Measurements from ENCODE around the gene KLHDC7A.

KLHDC7A gene

DNA sequence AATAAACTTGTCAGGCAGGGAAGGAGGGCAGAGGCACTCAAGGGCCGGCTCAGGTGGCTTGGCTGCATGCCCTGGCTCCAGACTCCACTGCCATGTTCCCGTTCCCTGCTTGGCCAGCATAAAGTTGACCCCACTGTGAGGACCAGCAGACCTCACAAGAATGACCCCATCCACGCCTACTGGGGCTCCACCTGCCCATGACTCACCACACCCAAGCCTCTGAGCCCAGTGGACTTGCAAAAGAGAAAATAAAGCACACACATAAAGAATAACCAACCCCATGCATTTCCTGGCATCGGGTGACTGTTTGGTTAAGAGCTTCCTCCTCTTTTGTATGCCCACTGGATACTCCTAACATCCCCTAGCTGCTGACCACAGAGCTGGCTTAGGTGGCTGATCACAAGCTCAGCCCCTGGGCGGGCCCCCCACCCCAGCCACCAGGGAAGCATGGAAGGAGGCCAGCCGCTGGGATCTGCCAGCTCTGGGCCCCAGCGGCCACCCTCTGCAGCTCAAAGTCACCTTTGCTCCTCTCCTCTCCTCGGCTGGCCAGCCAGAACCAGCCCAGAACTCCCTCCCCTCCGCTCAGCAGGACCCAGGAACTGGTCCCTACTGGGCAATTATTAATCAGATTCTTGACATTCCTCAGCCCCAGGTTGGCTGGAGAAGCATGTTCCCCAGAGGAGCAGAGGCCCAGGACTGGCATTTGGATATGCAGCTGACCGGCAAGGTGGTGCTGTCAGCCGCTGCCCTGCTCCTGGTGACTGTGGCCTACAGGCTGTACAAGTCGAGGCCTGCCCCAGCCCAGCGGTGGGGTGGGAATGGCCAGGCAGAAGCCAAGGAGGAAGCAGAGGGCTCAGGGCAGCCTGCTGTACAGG lies at the start of gene KLHDC7A:
Gene KLHDC7A (plus strand): TSS at position 616 of the 875 bp plus-strand sequence. CDS start 52 bp downstream, at position 668.
- TF ChIP-seq, protein P1, sequence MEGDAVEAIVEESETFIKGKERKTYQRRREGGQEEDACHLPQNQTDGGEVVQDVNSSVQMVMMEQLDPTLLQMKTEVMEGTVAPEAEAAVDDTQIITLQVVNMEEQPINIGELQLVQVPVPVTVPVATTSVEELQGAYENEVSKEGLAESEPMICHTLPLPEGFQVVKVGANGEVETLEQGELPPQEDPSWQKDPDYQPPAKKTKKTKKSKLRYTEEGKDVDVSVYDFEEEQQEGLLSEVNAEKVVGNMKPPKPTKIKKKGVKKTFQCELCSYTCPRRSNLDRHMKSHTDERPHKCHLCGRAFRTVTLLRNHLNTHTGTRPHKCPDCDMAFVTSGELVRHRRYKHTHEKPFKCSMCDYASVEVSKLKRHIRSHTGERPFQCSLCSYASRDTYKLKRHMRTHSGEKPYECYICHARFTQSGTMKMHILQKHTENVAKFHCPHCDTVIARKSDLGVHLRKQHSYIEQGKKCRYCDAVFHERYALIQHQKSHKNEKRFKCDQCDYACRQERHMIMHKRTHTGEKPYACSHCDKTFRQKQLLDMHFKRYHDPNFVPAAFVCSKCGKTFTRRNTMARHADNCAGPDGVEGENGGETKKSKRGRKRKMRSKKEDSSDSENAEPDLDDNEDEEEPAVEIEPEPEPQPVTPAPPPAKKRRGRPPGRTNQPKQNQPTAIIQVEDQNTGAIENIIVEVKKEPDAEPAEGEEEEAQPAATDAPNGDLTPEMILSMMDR (IDR thresholded peaks at IDR 0.05; ENCODE audit: low read depth, low read length): no peak
- no peak within 1 kb of the TSS for H3K4me3 ChIP-seq (replicated peaks in 1 of 2; ENCODE audit: low read depth in 2 of 2, low read length in 2 of 2)
- no peak for DNase-seq (ENCODE audit: low read depth in 2 of 2)

DNA sequence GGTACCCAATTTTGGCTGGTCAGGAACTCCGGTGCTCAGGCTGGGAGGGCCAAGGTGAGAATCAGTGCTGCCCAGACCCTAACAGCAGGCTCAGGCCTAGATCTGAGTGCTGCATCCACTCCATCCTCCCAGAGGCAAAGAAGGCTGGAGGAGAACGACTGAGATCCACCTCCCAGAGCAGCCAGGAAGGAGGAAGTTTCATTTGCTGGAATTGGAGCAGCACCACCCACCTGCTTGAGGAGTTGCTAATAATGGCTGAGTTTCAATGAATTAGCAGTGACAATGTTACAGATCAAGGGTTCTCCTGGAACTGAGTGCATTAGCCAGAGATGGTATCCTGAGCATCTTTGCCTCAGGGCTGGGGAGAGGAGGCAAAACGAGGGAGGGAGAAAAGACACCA lies 46.7 kb upstream of the KLHDC7A start:
- no peak for DNase-seq (ENCODE audit: low read depth in 2 of 2)
- TF ChIP-seq, protein P1 (IDR thresholded peaks at IDR 0.05; ENCODE audit: low read depth, low read length): no peak
- H3K4me3 ChIP-seq (replicated peaks in 1 of 2; ENCODE audit: low read depth in 2 of 2, low read length in 2 of 2): no peak overlapping the region

DNA sequence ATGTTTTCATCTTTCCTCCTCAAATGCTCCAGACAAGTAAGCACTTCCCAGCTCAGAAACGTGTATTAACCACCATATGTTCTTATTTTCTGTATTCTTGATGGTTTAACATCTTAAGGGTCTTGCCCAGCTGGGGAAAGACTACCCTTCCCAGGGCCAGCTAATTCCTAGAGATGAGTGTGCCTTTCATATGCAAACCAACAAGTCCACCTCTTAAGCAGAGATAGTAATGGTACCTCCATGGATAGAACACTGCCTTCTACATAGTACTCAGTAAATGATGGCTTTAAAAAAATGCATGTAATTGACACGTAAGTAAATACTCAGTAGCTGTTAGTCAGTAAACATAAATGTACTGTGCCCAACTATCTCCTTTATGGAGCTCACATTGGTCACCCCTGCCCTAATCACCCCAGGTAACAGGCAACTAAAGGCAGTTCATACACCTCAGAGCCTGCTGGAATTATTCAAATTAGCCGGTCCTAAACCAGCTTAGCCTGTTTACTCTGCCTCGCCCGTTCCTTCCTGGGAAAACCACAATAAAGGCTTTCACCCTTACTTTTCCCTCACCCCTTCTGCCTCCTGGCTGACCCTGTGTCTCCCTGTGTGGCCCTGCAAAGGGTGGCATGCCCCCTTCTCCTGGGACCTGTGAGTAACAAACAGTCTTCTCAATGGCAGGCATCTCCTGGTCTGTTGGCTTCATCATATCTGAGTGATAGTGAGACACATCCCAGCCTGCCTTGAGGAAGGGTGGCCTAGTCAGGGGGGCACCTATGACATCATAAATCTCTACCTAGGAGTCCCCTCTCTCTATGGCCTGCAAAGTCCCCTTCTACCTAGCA lies 40.1 kb upstream of the KLHDC7A start:
- no peak overlapping the region for H3K4me3 ChIP-seq (replicated peaks in 1 of 2; ENCODE audit: low read depth in 2 of 2, low read length in 2 of 2)
- no peak for DNase-seq (ENCODE audit: low read depth in 2 of 2)
- TF ChIP-seq, protein P1 (IDR thresholded peaks at IDR 0.05; ENCODE audit: low read depth, low read length): no peak

DNA sequence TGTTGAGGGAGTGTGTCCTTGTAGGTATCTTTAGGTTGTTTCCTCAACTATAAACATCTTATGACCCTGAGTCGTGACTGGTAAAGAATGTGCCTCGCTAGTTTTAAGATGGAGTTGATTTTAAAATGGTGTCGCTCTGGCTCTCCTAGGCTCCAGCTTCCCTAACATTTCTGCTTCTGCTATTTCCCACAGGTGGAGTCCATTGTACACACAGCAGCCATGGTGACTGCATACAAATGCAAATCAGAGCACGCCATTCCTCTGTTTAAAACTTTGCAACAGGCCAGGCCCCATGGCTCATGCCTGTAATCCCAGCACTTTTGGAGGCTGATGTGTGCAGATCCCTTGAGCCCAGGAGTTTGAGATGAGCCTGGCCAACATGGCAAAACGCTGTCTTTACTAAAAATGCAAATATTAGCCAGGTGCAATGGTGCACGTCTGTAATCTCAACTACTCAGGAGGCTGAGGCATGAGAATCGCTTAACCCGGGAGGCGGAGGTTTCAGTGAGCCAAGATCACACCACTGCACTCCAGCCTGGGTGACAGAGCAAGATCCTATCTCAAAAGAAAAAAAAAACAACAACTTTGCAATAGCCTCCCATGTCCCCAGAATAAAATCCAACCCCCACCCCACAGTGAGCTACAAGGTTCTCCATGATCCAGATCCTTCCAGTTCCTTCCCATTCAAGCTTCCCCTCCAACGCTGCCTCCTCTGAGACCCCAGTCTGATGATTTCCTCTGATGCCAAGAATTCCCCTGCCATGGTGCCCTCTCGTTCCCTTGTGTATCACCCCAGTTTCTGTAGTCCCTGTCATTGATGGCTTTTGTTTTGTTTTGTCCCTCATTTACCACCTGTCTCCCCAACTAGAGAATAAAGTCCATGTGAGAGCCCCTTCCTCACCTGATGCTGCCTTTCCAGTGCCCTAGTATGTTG lies 36.9 kb upstream of the KLHDC7A start:
- DNase-seq (ENCODE audit: low read depth in 2 of 2): no peak
- TF ChIP-seq, protein P1 (IDR thresholded peaks at IDR 0.05; ENCODE audit: low read depth, low read length): no peak
- H3K4me3 ChIP-seq (replicated peaks in 1 of 2; ENCODE audit: low read depth in 2 of 2, low read length in 2 of 2): no peak overlapping the region

DNA sequence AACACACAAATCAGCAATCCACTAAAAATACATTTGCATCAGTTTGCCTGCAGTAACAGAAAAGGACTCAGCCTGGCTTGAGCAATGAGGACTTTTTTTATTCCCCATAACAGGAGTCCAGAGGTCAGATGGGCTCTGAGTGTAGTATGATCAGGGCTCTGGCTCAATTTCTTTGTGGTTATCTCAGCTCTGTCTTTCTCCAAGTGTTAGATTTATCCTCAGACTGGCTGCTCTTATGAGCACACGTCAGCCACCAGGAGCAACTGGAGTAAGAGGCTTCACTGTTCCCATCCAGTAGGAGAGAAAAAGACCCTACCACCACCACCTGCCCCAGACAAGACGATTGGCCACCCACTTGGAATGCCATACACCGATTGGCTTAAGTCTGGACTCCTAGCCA lies 36.2 kb upstream of the KLHDC7A start:
- DNase-seq (ENCODE audit: low read depth in 2 of 2): no peak
- TF ChIP-seq, protein P1 (IDR thresholded peaks at IDR 0.05; ENCODE audit: low read depth, low read length): no peak
- no peak overlapping the region for H3K4me3 ChIP-seq (replicated peaks in 1 of 2; ENCODE audit: low read depth in 2 of 2, low read length in 2 of 2)

DNA sequence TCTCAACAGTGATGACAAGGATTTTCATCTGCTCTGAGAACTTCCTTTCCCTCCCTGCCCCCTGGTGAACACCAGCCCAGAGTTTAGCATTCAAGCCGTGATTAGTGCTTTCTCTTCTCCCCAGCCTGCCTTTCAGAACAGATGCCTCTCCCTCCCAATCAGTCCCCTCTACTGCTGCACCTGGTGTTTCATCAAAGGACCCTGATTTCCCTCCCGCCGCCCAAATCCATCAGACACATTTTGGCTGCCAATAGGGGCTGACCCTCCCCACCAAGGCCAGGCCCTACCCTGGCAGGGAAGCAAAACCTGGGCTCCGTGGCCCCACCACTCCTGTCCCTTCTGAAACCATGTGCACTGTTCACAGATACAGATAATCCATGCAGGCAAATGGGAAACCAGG lies 34.0 kb upstream of the KLHDC7A start:
- no peak for DNase-seq (ENCODE audit: low read depth in 2 of 2)
- TF ChIP-seq, protein P1 (IDR thresholded peaks at IDR 0.05; ENCODE audit: low read depth, low read length): no peak
- H3K4me3 ChIP-seq (replicated peaks in 1 of 2; ENCODE audit: low read depth in 2 of 2, low read length in 2 of 2): no peak overlapping the region

Measured in cardiac fibroblast (primary cell).